Fibroblast of lung (primary cell): ENCODE measurements around the gene PNPO. TPM values are rescaled to one million over a fixed set of nuclear protein-coding genes. Genes with fewer than 3 reads are reported as not detected.

Source experiments
- DNase-seq, 2 donors: peaks; one replicate each; pipeline versions ENCODE4 v3.0.0 to v3.0.0-alpha.2; 2010; ENCODE audit warnings: low read depth in 2 of 2
- H2AFZ ChIP-seq: 2 replicates; pipeline ENCODE4 v1.5.1; 2012; ENCODE audit warnings: low read length, control low read depth, inconsistent platforms
- H3K27ac ChIP-seq: 2 replicates; pipeline ENCODE4 v1.5.1; 2011; ENCODE audit warnings: low read length, control low read depth; ENCODE audit not compliant: insufficient read depth
- H3K27me3 ChIP-seq: 2 replicates; pipeline ENCODE4 v1.5.1; 2011; ENCODE audit warnings: mild to moderate bottlenecking, low read length; ENCODE audit not compliant: control insufficient read depth, insufficient read depth
- H3K36me3 ChIP-seq: 2 replicates; pipeline ENCODE4 v1.5.1; 2011; ENCODE audit warnings: low read length; ENCODE audit not compliant: control insufficient read depth, insufficient read depth
- H3K4me1 ChIP-seq: 2 replicates; pipeline ENCODE4 v1.5.1; 2011; ENCODE audit warnings: low read length; ENCODE audit not compliant: control insufficient read depth, insufficient read depth; ENCODE audit errors: extremely low read depth
- H3K4me2 ChIP-seq: 2 replicates; pipeline ENCODE4 v1.5.1; 2011; ENCODE audit warnings: low read length, control low read depth; ENCODE audit not compliant: insufficient read depth; ENCODE audit errors: extremely low read depth
- H3K4me3 ChIP-seq, 4 experiments: fragments of 200-600 bp in 1 of 4; sonication (generic) in 1 of 4; replicated peaks in 1 of 4; 2 replicates each; pipeline ENCODE4 v1.5.1; 2011 to 2016; ENCODE audit warnings: low read length in 4 of 4, low read depth in 3 of 4, mild to moderate bottlenecking in 3 of 4, control low read depth in 2 of 4, inconsistent platforms in 1 of 4, mixed read lengths in 1 of 4; ENCODE audit not compliant: insufficient read depth in 1 of 4; ENCODE audit errors: control extremely low read depth in 1 of 4
- H3K79me2 ChIP-seq: 2 replicates; pipeline ENCODE4 v1.5.1; 2012; ENCODE audit warnings: mild to moderate bottlenecking, low read length, inconsistent platforms; ENCODE audit not compliant: control insufficient read depth, insufficient read depth
- H3K9ac ChIP-seq: 2 replicates; pipeline ENCODE4 v1.5.1; 2011; ENCODE audit warnings: mild to moderate bottlenecking, low read length, control low read depth; ENCODE audit not compliant: insufficient read depth
- H3K9me3 ChIP-seq: 2 replicates; pipeline ENCODE4 v1.5.1; 2012; ENCODE audit warnings: low read depth, low read length; ENCODE audit not compliant: control insufficient read depth, insufficient read depth
- H4K20me1 ChIP-seq: 2 replicates; pipeline ENCODE4 v1.5.1; 2011; ENCODE audit warnings: low read length; ENCODE audit not compliant: control insufficient read depth, insufficient read depth; ENCODE audit errors: extremely low read depth
- CTCF ChIP-seq, 2 donors: IDR thresholded peaks in 1 of 2; conservative IDR thresholded peaks in 1 of 2; 1 replicate in 1 of 2; 2 replicates in 1 of 2; pipeline ENCODE4 v1.5.1; 2011 to 2012; ENCODE audit warnings: low read length in 2 of 2, control low read depth in 1 of 2, inconsistent platforms in 1 of 2, low read depth in 1 of 2, mild to moderate bottlenecking in 1 of 2
- EZH2 ChIP-seq: IDR thresholded peaks from 2 replicates; pipeline ENCODE4 v1.5.1; 2012; ENCODE audit warnings: low read length, control low read depth, mild to moderate bottlenecking; ENCODE audit errors: missing control alignments
- polyA plus RNA-seq, 2 donors: library from polyadenylated mRNA; depleted of rRNA in 1 of 2; stranded (reverse) in 1 of 2; unstranded in 1 of 2; fragments of >200 nt; gene quantifications; 2 replicates each; pipeline ENCODE4 v1.2.1, GENCODE V29; 2011 to 2012; ENCODE audit warnings: missing spikeins in 1 of 2
- total RNA-seq: library from RNA; depleted of rRNA; stranded (reverse); fragments of >200 nt; gene quantifications from 2 replicates; pipeline ENCODE4 v1.2.1, GENCODE V29; 2014

Gene PNPO
- total and polyA plus RNA-seq, 2 donors (not counting 1 experiment from before 2014, with no cell fraction given) = 25.7 to 26.6 TPM

GRCh38 chr17:47895347-47895855 lies 46.0 kb upstream of the PNPO start:
- H3K27me3 ChIP-seq = no peaks in the 10 kb centered on the region
- H3K27ac ChIP-seq = peak overlapping the region; percentile 75
- TF ChIP-seq CTCF (conservative IDR thresholded peaks at IDR 0.05 in 1 of 2, IDR thresholded peaks at IDR 0.05 in 1 of 2; ENCODE audit: low read depth in 1 of 2, low read length in 2 of 2) = no peak
- no peak for TF ChIP-seq EZH2
- peak overlapping the region; percentile 73 for H3K4me2 ChIP-seq
- peak overlapping the region; percentile 71 to 90 (median 77) for H3K4me3 ChIP-seq
- no peaks in the 10 kb centered on the region for H4K20me1 ChIP-seq
- no peaks in the 10 kb centered on the region for H3K9me3 ChIP-seq
- H3K79me2 ChIP-seq = peaks cover 3% of the 10 kb centered on the region
- peaks cover 1% of the 10 kb centered on the region for H3K36me3 ChIP-seq
- peak overlapping the region; percentile 85 for H2AFZ ChIP-seq
- H3K9ac ChIP-seq = peak overlapping the region; percentile 61
- peak in 1 of 2 donors; percentile 28 for DNase-seq
- H3K4me1 ChIP-seq = peaks cover 4% of the 10 kb centered on the region

GRCh38 chr17:47895856-47896671 lies 45.3 kb upstream of the PNPO start, which contains the start of gene SP2:
Gene SP2, plus strand, starts transcription at chr17:47896236. Its CDS starts 51 bp downstream, at chr17:47896287.
- Histone ChIP-seq H3K4me2 (peak within 1 kb of the TSS; percentile 100), H3K79me2 (peaks cover 3% of the 10 kb centered on the region)

More at GRCh38 chr17:47895856-47896671, 45.3 kb upstream of the PNPO start, which contains the start of gene SP2:
- peaks cover 4% of the 10 kb centered on the region for H3K4me1 ChIP-seq
- H4K20me1 ChIP-seq = no peaks in the 10 kb centered on the region
- H3K9me3 ChIP-seq = no peaks in the 10 kb centered on the region
- peak within 1 kb of the TSS; percentile 92 for H3K27ac ChIP-seq
- no peaks in the 10 kb centered on the region for H3K27me3 ChIP-seq
- H3K9ac ChIP-seq = peak within 1 kb of the TSS; percentile 89
- H2AFZ ChIP-seq = peak within 1 kb of the TSS; percentile 85
- TF ChIP-seq CTCF (conservative IDR thresholded peaks at IDR 0.05 in 1 of 2, IDR thresholded peaks at IDR 0.05 in 1 of 2; ENCODE audit: low read depth in 1 of 2, low read length in 2 of 2) (peak in 1 of 2 donors; percentile 11), EZH2 (no peak)
- DNase-seq = peak; percentile 100
- H3K36me3 ChIP-seq = peaks cover 1% of the 10 kb centered on the region
- H3K4me3 ChIP-seq = peak within 1 kb of the TSS; percentile 91 to 95 (median 92)
